ENCODE measurements around the gene C10orf105.
A peak's percentile ranks its signal among the peaks of the same experiment; 100 is the strongest.

C10orf105 gene, protein sequence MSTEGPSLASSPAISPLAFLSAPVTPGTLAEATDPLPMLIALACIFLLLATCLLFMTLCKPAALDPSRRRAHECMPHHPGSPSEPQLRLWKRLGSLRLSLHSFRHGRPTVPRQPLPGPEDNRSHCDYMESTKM

DNA sequence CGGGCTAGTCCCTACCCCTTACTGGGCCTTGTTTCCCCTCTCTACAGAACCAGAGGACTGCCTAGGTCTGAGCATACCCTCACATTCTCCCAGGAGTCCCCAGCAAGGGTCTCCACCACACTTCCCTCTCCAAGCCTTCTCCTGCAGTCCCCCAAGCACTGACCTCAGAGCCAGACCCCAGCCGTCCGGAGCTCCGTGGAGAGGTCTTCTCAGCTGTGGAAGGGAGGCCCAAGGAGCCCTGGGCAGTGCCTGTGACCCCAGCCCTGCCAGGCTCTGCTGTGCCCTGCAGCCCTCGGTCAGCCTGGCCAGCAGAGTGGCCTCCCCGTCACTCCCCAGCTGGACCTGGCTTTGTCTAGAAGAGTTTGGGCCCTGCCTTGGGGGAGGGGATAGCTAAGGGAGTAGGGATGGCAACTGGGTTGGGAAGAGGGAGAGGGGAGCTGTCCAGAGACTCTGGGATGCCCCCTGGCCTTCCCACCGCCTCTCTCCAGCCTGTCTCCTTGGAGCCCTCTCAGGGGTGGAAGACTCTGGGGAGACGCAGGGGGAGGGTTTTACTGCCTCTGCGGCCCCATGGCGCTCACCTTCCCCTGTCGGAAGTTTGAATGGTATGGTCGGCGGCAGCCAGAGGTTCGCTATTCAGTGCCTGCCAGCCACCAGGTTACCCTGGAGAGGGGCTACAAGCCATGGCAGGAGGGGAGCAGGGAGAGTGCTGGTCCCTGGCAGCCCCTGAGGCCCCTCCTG is at the start of gene C10orf105:
C10orf105 (minus strand) TSS at position 315 of the 738 bp plus-strand sequence. CDS start 3,441 bp downstream, outside the sequence.
- no peak for DNase-seq

DNA sequence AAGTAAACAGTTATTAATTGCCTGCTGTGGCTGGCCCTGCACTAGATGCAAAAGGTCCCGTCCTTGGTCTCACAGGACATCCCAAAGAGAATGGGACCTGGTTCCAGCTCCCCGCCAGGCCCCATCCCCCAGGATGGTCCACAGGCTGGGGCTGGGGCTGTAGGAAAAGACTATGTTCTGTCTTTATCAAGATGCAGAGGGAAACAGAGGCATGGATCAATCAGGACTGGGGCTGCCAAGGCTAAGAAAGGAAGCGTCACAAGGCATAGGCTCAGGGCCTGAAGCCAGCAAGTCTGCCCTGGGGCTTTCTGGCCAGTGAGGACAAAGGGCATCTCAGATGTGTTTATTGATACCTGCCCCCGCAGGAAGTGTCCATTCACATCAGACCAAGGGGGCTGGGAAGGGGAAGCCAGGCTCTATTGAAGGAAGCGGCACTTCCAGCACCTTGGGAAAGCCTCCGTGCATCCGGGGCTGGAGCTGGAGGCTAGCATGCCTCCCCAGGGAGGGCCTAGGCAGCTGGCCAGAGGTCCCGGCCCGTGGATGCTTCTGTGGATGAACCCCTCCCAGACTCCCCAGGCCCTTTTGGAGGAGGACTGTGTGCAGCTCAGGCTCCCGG is 48.0 kb upstream of the C10orf105 start:
- DNase-seq = no peak

DNA sequence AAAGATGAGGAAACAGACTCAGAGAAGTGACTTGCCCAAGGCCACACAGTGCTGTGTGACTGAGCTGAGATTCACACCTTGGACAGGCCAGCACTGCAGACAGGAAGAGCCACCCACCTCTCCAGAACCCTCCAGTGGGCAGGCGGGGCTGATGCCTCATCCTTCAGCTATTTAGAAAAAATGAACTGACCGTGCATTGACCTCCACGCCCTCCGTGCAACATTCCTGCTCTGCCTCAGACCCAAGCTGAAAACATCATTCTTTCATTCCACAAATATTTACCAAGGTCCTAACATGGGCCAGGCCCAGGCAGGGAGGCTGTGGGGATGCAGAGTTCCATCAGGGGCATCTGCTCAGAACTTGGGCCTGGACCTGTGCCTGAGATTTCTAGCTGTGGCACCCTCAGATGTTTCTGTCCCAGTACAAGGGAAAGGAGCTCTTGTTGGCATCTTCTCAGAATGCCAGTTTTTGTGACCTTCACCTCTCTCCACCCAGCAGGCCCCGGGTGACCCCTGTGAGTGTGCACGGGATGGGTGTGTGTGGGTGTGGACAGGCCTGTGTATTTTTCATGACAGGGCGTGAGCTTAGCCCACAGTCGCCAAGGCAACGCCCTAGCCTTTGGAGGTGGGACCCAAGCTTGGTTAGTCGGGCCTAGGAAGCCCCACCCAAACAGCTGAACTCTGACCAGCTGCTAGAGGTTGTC is 47.3 kb upstream of the C10orf105 start:
- no peak for DNase-seq

DNA sequence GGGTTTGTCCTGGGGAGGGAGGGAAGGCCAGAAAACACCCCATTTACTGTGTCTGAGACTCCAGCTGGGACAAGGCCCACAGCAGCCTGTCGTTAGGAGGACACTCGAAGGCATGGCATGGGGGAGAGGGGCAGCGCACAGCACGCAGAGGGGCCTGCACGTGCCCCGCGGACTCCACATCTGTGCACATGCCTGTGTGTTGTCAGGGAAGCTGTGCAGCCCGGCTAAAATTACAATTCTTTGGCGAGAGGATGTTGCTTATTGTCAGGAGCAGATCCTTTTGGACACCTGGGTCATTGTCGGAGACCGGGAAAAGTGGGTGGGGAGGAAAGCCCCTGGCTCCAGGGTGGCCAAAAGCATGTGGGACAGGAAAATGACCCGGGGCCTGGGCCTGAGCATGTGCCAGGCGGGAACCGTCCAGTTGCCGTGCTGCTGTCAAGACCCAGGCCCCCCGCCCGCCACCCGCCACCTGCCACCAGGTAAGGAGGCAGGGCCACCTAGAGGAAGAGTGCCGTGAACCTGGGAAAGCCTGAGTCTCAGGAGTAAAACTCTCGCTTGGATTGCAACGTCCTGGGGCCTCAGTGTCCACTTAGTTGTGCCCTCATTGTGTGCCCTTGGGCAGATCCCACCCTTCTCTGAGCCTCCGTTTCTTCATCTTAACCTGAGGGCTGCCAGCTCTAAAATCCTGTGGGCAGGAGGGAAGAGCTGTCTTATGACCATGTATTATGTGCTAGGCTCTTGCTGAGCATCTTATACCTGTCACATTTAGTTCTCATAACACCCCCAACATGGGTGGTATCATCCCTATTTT is 46.5 kb upstream of the C10orf105 start:
- no peak for DNase-seq

DNA sequence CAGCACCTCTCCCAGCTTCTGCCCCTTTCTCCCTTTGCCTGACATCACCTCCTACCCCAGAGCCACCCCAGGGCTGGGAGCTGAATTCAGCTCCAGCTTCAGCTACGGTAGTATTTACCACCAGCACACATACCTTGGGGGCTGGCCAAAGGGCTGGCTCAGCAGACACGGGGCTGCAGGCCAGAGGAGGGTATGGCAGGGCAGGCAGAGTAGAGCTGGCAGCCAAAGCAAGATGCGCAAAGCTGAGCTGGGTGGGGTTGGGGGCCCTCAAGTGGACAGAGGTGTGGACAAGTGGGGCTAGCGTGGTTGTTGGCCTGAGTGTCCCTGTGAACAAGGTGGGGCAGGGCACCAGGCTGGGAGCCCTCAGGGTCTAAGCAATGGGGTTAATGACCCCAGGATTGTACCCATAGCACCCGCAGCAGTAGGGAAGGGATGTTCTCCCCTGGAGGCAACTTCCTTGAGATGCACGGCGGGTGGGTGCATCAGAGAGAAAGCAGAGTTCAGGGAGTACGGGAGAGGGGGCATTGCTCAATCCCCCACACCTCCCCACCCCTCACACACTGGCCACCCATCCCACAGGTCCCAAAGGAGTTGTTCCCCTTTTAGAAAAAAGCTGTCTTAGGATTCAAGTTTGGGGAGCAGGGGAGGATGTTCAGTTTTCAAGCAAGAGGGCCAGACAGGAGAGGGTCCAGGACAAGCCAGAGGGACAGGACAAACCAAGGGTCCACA is 45.8 kb upstream of the C10orf105 start:
- no peak for DNase-seq

DNA sequence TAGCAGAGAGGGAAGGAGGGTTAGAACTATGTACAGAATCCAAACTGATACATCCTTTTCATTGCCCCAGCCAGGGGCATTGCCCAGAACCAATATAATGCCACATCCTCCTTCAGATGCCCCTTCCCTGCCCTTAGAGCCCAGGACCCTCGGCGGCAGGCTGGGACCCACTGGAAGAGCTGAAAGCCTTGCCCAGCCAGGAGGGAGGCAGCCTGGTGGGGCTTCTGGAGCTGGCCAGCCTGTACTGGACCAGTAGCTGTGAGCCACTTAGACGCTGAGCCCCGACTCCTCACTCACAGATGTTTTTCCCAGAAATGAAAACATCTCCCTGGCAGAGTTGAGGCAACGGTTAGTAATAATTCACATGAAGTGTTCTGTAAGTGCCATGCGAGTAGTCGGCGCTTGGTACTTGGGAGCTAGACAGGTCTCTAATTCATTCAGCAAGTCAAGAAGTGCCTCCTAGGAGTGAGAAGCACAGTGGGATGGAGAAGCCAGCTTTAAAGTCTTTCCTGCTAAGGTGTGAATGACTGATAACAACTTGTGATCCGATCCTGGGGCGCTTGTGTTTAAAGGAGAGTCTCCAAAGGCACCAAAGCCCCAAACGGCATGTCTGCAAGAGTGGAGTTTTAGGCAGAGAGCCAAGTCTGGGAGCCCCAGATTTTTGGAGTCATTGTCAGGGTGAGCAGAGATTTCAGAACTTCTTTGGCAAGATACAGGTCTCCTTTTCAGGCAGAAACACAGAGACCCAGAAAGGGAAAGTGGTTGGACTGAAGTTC is 44.0 kb upstream of the C10orf105 start:
- DNase-seq = no peak

DNA sequence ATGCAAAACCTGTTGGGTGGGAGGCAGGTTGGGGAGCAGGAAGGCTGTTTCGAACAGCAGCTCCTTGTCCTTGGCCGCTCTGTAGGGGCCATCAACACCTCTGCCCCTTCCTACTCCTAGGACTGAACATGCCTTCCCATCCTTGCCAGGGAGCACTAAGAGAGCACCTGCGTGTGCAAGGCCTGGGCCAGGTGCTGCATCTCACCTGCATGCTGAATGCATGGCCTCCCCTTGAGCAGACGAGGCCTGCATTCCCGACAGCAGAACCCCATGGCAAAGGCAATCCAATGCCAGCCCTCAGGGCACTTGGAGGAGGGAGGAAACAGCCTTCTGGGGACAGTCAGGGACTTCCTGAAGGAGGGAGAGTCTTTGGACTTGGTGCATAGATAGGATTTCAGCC is 42.7 kb upstream of the C10orf105 start:
- no peak for DNase-seq

DNA sequence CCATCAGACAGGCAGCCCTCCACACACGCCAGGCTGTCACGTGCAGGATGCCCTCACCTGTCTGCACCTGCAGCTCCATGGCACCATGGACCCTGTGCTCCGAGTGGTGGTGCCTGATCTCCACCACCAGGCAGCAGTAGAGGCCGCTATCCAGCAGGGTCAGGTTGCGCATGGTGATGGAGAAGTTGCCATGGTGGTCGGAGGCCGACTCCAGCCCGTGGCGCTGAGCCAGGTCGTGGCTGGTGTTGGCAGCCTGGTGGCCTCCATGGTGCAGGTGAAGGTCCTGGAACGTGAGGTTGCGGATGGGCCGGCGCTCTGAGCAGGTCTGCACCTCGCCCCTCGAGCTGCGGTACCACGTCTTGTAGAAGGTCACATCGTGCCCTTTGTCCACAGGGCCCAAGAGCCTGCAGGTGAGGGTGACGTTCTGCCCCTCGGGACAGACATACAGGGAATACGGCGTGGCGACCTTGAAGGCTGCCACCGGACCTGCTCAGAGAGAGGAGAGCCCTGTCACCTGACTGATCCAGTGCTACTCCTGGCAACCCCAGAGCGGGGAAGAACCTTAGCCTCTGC is 42.0 kb upstream of the C10orf105 start:
- no peak for DNase-seq

DNA sequence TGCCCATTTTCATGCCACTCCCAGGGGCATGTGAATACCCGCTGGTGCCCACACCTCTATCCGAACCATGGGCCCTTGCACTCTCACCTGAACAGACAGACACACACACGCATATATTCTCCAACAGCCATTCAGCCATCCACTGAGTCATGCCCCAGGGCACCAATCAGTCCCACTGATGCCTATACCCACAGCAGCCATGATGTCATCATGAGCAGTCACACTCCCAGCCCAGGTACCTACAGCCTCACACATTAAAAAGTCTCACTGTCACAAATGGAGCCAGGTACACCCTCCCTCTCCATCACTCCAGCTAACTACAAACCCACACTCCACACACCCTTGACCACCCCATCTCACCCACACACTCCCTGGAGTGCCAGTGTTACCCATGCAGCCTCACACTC is 41.5 kb upstream of the C10orf105 start:
- DNase-seq = no peak

DNA sequence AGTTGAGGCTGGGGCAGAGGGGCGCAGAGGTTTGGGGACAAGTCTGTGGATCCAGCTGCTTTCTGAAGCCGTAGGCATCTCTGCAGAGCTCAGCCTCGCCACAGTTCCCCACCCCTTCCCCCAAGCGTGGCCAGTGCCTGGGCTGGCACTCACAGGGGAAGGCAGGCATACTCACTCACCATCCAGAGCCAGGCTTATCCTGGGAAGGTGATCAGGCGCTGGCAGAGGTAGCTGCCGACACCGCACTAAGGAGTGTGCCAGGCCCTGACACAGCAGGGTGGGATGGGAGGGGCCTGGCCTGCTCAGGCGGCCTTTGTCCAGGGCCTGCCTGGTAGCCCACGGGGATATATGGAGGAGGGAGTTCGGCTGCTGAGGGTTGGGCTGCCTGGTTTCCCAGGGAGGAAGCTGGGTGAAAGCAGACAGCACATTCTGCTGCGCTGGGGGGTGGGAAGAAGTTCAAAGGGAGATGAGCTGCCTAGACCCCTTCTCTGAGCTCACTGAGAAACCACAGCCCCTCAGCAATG is 37.9 kb upstream of the C10orf105 start:
- no peak for DNase-seq

DNA sequence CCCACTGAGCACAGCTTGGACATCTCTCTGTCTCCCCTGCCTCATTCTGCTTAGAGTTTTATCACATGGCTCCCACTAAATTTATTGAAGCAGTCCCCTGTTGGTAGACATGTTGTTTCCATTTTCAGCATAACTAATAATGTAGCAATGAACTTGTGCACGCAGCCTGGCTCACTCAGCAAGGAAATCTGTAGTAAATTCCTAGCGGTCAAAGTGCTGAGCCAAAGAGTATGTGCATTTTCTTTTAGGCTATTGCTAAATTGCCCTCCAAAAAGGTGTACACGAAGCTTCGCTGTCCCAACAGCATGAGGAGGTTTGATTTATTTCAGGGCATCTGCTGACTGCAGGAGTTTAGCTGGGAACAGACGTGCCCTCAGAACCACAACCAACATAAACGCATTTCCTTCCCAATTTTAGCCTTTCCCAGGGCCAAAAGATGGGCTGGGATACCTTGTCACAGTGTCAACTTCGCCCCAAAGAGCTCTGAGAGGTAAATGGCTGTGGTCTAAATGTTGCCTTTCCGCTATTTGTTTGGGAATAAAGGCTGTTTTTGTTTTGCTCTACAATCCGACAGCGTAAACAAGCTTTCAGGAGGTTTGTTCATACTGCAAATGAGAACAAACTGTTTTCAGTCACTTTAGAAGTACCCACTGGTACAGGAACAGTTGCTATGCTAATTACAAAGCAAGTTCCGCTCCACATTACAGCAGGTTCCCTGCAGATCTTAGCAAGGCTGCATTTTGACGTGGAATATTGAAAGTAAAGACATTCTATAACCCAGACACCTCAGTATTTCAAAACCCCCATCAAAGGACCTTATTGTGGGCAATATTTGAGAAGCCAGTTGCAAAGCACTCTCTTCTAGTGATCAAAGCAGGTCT is 37.0 kb upstream of the C10orf105 start:
- DNase-seq = no peak

DNA sequence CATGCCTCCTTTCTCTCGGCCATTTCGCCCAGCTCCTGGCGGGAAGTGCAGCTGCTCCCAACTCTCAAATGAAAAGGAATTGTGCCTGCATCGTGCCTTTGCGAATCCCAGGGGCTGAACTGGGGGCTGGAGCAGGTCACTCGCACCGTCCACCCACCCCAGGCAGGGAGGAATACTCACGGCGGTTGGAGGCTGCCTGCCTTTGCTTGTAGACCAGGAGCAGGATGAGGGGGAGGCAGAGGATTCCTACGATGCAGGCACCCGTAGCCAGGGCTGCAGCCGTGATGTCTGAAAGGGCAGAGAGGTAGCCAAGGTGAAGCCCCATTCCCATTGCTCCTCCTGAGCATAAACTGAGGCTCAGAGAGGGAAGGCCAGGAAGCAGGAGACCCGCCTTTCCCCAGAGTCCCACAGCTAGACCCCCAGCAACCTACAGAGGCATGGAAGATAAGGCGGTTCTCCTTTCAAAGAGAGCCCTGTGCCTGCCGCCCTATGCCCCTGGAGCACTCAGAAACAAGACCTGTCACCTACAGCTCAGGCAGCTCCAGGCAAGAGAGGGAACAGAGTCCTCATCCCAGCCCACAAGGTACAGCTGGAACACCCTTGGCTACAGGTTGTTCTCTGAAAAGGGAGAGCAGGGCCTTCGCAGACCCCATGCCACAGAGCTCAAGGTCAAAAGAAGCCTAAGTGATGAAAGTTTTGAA is 35.8 kb upstream of the C10orf105 start:
- DNase-seq = no peak

DNA sequence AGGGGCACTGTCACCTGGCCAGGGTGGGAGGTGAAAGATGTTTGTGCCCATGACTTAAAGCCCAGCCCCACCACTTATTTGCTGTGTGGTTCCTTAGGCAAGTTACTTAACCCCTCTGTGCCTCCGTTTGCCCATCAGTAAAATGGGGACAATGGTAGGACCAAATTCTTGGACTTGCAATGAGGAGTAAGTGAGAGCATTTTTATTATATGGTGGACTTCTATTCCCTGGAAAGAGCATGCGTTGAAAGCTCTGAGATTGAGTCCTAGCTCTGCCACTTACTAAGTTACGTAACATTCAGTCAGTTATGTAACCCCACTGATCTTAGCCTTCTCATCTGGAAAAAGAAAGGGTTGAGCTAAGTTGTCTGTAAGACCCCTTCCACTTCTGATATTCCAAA is 35.0 kb upstream of the C10orf105 start:
- DNase-seq = no peak

DNA sequence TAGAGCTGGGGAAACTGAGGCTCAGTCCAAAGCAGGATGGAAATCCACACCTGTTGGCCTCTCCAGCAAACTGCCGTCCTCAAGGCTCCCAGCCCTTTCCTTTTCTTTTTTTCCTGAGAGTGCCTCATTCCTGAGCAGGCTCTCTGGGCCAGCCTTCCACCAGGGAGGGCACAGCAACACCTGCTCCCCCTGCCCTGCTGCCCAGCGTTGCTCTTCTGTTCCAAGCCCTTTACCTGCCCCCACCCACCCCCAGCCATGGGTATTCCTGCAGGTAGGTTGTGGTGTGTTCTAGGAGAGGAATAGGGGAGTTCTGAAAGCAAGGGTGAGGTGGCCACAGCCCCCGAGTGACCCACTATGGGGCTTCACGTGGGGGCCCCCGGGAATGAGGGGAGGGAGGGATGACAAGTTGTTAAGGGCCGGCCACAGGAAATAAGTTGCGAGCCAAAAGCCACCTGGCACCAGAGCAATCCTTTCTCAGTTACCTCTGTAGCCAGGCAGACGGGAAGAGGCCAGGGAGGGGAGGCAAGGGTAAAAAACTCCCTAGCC is 34.5 kb upstream of the C10orf105 start:
- DNase-seq = no peak

DNA sequence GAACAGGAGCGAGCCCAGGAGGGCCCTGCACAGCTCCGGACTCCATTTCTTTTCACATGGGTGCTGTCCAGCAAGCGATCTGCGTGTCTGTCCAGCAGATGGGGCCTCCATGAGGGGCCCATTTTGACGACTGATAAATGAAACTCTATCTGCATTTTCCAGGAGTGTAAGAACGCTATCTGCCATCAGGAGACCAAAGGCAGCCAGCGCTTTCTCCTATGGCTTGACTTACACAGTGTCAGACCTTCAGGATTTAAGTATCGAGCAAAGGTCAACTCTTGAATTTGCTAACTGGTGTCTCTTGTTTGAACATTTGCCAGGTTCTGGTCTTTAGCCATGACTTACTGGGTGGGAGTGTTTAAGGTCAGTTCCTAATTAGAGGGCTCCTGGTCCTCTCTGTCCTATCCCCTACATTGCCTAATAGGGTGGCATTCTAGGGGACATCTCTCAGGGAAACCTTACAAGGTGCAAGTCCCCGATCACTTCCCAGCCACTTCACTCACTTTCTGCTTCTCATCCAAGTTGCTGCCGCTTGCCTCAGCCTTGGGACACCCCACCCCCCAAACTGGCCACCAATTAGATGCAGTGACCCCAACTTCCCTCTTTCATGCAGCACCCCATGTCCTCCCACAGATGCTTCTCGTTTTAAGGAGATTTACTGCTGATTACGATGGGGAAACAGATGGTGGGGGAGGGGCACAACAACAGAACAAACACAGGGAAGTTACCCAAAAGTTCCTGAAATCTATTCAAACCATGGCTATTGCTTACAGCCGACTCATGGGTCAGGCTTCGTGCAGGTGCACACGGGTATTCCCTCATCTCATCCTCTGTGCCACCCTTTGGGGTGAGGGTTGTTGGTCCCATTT is 33.7 kb upstream of the C10orf105 start:
- DNase-seq = no peak

DNA sequence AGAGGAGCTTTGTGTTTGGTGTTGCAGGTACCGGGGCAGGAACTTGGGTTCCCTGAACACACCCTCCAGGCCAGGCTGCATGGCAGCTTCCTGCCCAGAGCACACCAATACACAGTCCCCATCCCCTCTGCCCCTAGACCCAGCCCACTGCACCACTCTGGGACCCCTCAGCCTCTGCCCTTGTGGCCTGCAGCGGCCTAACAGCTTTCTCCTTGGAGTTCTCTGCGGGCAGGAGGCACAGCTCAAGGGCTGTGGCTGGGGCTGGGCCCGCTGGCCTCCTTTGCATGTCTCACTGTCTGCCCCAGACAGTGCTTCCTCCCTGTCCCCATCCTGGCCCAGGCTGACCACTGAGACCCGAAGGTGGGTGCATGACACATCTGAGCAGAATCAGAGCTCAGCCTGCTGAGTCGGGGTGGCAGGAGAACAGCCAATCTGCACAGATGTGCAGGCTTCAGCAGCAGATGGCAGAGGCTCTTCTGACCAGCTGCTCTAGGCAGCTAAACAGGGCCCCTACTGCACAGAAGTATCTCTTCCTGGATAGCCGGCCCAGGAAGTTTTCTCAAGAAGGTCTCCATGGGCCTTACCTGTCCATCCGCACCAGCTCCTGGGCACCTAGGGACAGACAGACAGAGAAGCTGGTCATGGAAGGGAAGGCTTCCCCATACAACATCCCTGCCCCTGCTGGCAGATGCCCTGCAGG is 33.0 kb upstream of the C10orf105 start:
- DNase-seq = peak; percentile 63
